MM.1S (cell line): ENCODE measurements around the gene NOX1.

Experiments used
- DNase-seq: peaks from one replicate; pipeline ENCODE4 v3.0.0-alpha.2; 2015
- H2AFZ ChIP-seq: fragments of 300-600 bp; sonication (generic); 2 replicates; pipeline ENCODE4 v1.6.0; 2016; ENCODE audit warnings: antibody characterized with exemption, low read length
- H3F3A ChIP-seq: fragments of 300-600 bp; sonication (generic); 2 replicates; pipeline ENCODE4 v1.6.1; 2016; ENCODE audit warnings: mild to moderate bottlenecking, antibody characterized with exemption, low read length, moderate library complexity, mixed read lengths; ENCODE audit not compliant: insufficient read depth
- H3K27ac ChIP-seq: fragments of 300-600 bp; sonication (generic); 2 replicates; pipeline ENCODE4 v1.5.1; 2016; ENCODE audit warnings: mild to moderate bottlenecking, low read length
- H3K27me3 ChIP-seq: fragments of 300-600 bp; sonication (generic); replicated peaks from 2 replicates; pipeline ENCODE4 v1.6.0; 2016; ENCODE audit warnings: low read length; ENCODE audit not compliant: insufficient read depth
- H3K36me3 ChIP-seq: fragments of 300-600 bp; sonication (generic); replicated peaks from 2 replicates; pipeline ENCODE4 v1.6.1; 2016; ENCODE audit warnings: mild to moderate bottlenecking, low read length, mixed read lengths; ENCODE audit not compliant: insufficient read depth
- H3K4me1 ChIP-seq: fragments of 300-600 bp; sonication (generic); 2 replicates; pipeline ENCODE4 v1.6.1; 2016; ENCODE audit warnings: low read length, mixed read lengths
- H3K4me2 ChIP-seq: fragments of 300-600 bp; sonication (generic); 2 replicates; pipeline ENCODE4 v1.6.0; 2016; ENCODE audit warnings: low read depth, low read length
- H3K4me3 ChIP-seq: fragments of 300-600 bp; sonication (generic); 2 replicates; pipeline ENCODE4 v1.5.1; 2016; ENCODE audit warnings: low read length, mixed read lengths
- H3K79me2 ChIP-seq: fragments of 300-600 bp; sonication (generic); 2 replicates; pipeline ENCODE4 v1.6.1; 2016; ENCODE audit warnings: mixed run types, low read length, mixed read lengths
- H3K9ac ChIP-seq: fragments of 300-600 bp; sonication (generic); 2 replicates; pipeline ENCODE4 v1.6.1; 2016; ENCODE audit warnings: low read length, mixed read lengths
- H3K9me2 ChIP-seq: fragments of 300-600 bp; sonication (generic); replicated peaks from 2 replicates; pipeline ENCODE4 v1.6.1; 2016; ENCODE audit warnings: mild to moderate bottlenecking, low read length, mixed read lengths; ENCODE audit not compliant: insufficient read depth
- H3K9me3 ChIP-seq: fragments of 300-600 bp; sonication (generic); replicated peaks from 2 replicates; pipeline ENCODE4 v1.6.1; 2016; ENCODE audit warnings: mild to moderate bottlenecking, low read length, mixed read lengths; ENCODE audit not compliant: insufficient read depth
- H4K20me1 ChIP-seq: fragments of 300-600 bp; sonication (generic); 2 replicates; pipeline ENCODE4 v1.6.1; 2016; ENCODE audit warnings: mild to moderate bottlenecking, low read length, moderate library complexity, mixed read lengths; ENCODE audit not compliant: insufficient read depth
- EZH2 ChIP-seq: fragments of 300-600 bp; sonication (generic); optimal IDR thresholded peaks from 2 replicates; pipeline ENCODE3; 2017; ENCODE audit warnings: low read depth, mild to moderate bottlenecking, antibody characterized with exemption, low read length, mixed read lengths
- EZH2phosphoT487 ChIP-seq: fragments of 300-600 bp; sonication (generic); IDR thresholded peaks from 2 replicates; pipeline ENCODE4 v1.6.1; 2018; ENCODE audit warnings: antibody characterized with exemption, low read length
- TF ChIP-seq, protein P1 (sequence below): fragments of 300-600 bp; sonication (generic); IDR thresholded peaks from 2 replicates; pipeline ENCODE4 v1.5.1; 2016; ENCODE audit warnings: antibody characterized with exemption, low read length, mixed read lengths

The NOX1 gene

DNA sequence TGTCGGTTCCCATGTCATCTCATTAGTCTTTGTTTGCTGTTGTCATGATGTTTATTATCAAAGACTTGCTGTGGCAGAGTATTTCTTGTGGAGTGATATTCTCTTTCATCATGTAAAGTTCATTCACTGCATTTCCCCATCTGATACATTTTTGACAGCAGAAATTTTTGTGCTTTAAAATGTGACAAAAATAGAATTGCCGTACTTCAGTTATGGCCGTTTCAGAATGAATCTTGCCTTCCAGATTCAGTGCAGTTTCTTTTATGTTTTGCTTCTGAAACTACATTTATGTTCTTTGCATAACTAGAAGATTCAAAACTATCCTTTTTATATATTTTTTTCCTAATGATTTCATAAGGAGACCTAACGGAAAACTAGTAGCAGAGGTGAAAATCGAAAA, 44.0 kb downstream of the NOX1 start:
- Histone ChIP-seq H3K27ac (no peak overlapping the region), H3K9me2 (no peaks in the 10 kb centered on the region), H3F3A (no peaks in the 10 kb centered on the region), H4K20me1 (no peaks in the 10 kb centered on the region), H3K9ac (no peak overlapping the region), H3K36me3 (no peaks in the 10 kb centered on the region), H3K4me3 (no peak overlapping the region), H2AFZ (no peak overlapping the region), H3K4me1 (no peaks in the 10 kb centered on the region), H3K27me3 (no peaks in the 10 kb centered on the region), H3K79me2 (no peaks in the 10 kb centered on the region), H3K4me2 (no peak overlapping the region), H3K9me3 (no peaks in the 10 kb centered on the region)
- no peak for TF ChIP-seq EZH2
- no peak for TF ChIP-seq EZH2phosphoT487
- TF ChIP-seq, protein P1, sequence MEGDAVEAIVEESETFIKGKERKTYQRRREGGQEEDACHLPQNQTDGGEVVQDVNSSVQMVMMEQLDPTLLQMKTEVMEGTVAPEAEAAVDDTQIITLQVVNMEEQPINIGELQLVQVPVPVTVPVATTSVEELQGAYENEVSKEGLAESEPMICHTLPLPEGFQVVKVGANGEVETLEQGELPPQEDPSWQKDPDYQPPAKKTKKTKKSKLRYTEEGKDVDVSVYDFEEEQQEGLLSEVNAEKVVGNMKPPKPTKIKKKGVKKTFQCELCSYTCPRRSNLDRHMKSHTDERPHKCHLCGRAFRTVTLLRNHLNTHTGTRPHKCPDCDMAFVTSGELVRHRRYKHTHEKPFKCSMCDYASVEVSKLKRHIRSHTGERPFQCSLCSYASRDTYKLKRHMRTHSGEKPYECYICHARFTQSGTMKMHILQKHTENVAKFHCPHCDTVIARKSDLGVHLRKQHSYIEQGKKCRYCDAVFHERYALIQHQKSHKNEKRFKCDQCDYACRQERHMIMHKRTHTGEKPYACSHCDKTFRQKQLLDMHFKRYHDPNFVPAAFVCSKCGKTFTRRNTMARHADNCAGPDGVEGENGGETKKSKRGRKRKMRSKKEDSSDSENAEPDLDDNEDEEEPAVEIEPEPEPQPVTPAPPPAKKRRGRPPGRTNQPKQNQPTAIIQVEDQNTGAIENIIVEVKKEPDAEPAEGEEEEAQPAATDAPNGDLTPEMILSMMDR = no peak
- DNase-seq = no peak

DNA sequence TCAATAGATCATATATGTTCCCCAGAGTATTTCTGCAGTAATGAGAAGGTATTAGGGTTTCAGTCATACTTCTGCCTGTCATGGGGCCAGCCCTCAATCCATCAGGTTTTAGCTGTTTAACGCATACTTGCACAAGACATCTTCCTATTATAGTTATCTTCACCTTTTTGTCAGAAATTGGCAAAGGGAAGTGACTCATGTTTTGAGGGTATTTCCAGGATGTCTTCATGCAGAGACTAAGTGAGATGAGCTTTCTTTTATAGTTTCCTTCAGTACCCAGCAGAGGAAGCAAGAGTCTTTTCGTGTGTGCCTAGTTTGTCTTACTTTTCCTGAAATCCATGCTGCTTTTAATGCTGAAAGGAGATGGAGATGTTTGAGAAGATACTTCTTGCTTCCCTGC, 44.4 kb downstream of the NOX1 start:
- Histone ChIP-seq H4K20me1 (no peaks in the 10 kb centered on the region), H3K4me2 (no peak overlapping the region), H3K27me3 (no peaks in the 10 kb centered on the region), H3K9me2 (no peaks in the 10 kb centered on the region), H3K79me2 (no peaks in the 10 kb centered on the region), H3K36me3 (no peaks in the 10 kb centered on the region), H3K9ac (no peak overlapping the region), H3K4me1 (no peaks in the 10 kb centered on the region), H3K4me3 (no peak overlapping the region), H3K9me3 (no peaks in the 10 kb centered on the region), H3F3A (no peaks in the 10 kb centered on the region), H3K27ac (no peak overlapping the region), H2AFZ (no peak overlapping the region)
- no peak for DNase-seq
- TF ChIP-seq EZH2phosphoT487 = no peak
- TF ChIP-seq EZH2 = no peak
- TF ChIP-seq, protein P1 = no peak

DNA sequence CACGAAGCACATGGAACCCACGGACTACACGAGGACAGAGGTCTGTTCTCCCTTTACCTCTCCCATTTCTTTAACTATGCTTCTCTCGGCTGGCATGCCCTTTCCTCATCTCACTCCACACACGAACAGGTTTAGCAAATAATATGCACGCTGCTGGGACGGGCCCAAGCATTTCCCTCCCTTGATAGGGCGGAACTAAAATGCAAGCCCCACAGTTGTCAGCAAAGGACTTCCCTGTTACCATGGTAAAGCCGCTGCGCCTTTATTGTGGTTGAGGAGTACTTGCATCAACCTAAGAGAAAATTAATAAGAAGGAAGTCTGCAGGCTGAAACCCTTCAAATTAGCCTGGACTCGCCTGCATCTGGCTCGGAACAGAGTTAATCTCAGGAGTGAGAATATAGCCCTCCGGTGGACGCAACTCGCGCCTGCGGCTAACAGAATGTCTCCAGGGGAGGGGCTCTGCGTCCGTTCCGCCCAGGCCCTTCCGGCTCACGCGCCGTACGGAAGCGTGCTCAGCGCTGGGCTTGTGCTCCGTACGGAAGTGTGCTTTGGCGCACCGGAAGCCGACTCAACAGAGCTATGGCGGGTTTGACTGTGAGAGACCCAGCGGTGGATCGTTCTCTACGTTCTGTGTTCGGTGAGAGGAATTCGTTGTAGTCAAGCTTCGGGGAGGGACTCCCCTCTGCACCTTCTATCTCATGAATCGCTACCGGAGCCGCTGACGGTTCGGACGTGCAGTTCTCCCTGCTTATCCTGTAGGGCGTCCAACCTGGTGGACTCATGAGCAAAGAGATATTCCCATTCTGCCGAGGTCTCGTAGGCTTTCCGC, 54.1 kb downstream of the NOX1 start, which contains the start of gene CSTF2:
Gene CSTF2 (plus strand): TSS at position 555 of the 830 bp plus-strand sequence. CDS start 26 bp downstream, at position 581.
- Histone ChIP-seq H3K4me2 (peak within 1 kb of the TSS; percentile 73), H2AFZ (peak within 1 kb of the TSS; percentile 85), H3K9ac (peak within 1 kb of the TSS; percentile 52; the same call in 1 of the 2 replicates), H3F3A (peaks cover 3% of the 10 kb centered on the region; the same call in 1 of the 2 replicates), H4K20me1 (no peaks in the 10 kb centered on the region), H3K4me1 (peaks cover 4% of the 10 kb centered on the region; the same call in 1 of the 2 replicates), H3K9me3 (no peaks in the 10 kb centered on the region), H3K9me2 (no peaks in the 10 kb centered on the region), H3K27ac (peak within 1 kb of the TSS; percentile 67; the same call in 1 of the 2 replicates), H3K27me3 (no peaks in the 10 kb centered on the region), H3K36me3 (no peaks in the 10 kb centered on the region), H3K79me2 (peaks cover 13% of the 10 kb centered on the region), H3K4me3 (peak within 1 kb of the TSS; percentile 87)
- peak; percentile 86 for DNase-seq
- TF ChIP-seq, protein P1 = peak; percentile 12; the same call in 1 of the 2 replicates
- TF ChIP-seq EZH2phosphoT487 = no peak
